ENCODE measurements around the gene PIGU.

Gene PIGU

DNA sequence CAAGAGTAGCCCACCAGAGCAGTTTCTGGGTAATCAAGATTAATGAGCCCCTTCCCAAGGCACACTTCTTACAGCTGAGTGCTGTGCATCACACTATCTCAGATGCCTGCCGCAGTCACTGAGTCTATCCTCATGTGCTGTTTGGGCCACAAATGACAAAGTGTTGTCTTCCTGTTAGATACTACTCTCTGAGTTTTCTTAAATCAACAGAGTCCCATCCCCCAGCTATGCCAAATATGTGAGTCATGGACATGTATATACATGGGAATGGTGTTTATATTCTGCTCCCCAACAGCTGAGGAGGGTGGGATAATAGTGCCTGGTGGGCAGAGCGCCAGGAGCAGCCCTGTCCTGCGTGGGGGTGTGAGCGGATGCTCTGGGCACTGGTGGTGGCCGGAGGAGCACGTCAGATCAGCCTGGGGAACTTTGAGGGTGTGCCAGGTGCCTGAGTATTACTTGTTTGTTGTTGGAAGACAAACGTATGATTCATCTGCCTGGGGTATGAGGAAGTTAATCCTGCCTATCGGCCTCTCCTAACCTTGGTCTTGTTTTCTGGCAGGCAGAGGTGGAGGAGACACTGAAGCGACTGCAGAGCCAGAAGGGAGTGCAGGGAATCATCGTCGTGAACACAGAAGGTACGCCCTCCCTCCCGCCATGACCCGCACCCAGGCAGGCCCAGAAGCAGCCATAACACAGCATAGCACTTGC is 151.0 kb downstream of the PIGU start (continued):
- no peak for TF ChIP-seq ZNF449 (tag by site-specific recombination; IDR thresholded peaks at IDR 0.05)
- no peak for TF ChIP-seq ZNF16 (tag by site-specific recombination; IDR thresholded peaks at IDR 0.05; ENCODE audit: low read depth)
- TF ChIP-seq, protein P1, sequence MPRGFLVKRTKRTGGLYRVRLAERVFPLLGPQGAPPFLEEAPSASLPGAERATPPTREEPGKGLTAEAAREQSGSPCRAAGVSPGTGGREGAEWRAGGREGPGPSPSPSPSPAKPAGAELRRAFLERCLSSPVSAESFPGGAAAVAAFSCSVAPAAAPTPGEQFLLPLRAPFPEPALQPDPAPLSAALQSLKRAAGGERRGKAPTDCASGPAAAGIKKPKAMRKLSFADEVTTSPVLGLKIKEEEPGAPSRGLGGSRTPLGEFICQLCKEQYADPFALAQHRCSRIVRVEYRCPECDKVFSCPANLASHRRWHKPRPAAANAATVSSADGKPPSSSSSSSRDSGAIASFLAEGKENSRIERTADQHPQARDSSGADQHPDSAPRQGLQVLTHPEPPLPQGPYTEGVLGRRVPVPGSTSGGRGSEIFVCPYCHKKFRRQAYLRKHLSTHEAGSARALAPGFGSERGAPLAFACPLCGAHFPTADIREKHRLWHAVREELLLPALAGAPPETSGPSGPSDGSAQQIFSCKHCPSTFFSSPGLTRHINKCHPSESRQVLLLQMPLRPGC (tag by site-specific recombination; IDR thresholded peaks at IDR 0.05), result peak; percentile 69
- TF ChIP-seq ZNF433 (tag by site-specific recombination; IDR thresholded peaks at IDR 0.05; ENCODE audit: low read depth), result no peak
- TF ChIP-seq ZNF514 (tag by site-specific recombination; IDR thresholded peaks at IDR 0.05), result no peak
- TF ChIP-seq ZNF174 (tag by site-specific recombination; IDR thresholded peaks at IDR 0.05), result no peak
- no peak for TF ChIP-seq ZNF830 (tag by site-specific recombination; IDR thresholded peaks at IDR 0.05; ENCODE audit: low read depth)
- no peak for TF ChIP-seq KLF9 (tag by site-specific recombination; IDR thresholded peaks at IDR 0.05; ENCODE audit: low read depth)
- peak; percentile 69 for TF ChIP-seq ZNF366 (tag by site-specific recombination; conservative IDR thresholded peaks at IDR 0.05)
- no peak for TF ChIP-seq ZNF473 (tag by site-specific recombination; IDR thresholded peaks at IDR 0.05)
- no peak for TF ChIP-seq KLF16 (tag by site-specific recombination; IDR thresholded peaks at IDR 0.05)
- no peak for TF ChIP-seq ZNF670 (tag by site-specific recombination; IDR thresholded peaks at IDR 0.05; ENCODE audit: low read depth)
- no peak for TF ChIP-seq ZNF350 (tag by site-specific recombination; IDR thresholded peaks at IDR 0.05)
- TF ChIP-seq SCRT2 (tag by site-specific recombination; IDR thresholded peaks at IDR 0.05), result peak; percentile 45; the same call in 1 of the 2 replicates
- TF ChIP-seq ZNF132 (tag by site-specific recombination; IDR thresholded peaks at IDR 0.05; ENCODE audit: borderline replicate concordance), result no peak
- TF ChIP-seq ZNF146 (tag by site-specific recombination; IDR thresholded peaks at IDR 0.05), result no peak
- TF ChIP-seq ZNF223 (tag by site-specific recombination; IDR thresholded peaks at IDR 0.05), result no peak
- TF ChIP-seq ZNF48 (tag by site-specific recombination; IDR thresholded peaks at IDR 0.05), result no peak
- no peak for TF ChIP-seq ZNF121 (tag by site-specific recombination; IDR thresholded peaks at IDR 0.05)
- TF ChIP-seq ZNF776 (tag by site-specific recombination; IDR thresholded peaks at IDR 0.05; ENCODE audit: borderline replicate concordance), result no peak
- no peak for TF ChIP-seq ZNF624 (tag by site-specific recombination; IDR thresholded peaks at IDR 0.05)
- TF ChIP-seq SALL2 (tag by site-specific recombination; IDR thresholded peaks at IDR 0.05; ENCODE audit: borderline replicate concordance), result no peak
- no peak for TF ChIP-seq ZNF560 (tag by site-specific recombination; IDR thresholded peaks at IDR 0.05; ENCODE audit: borderline replicate concordance)
- TF ChIP-seq, protein P2, sequence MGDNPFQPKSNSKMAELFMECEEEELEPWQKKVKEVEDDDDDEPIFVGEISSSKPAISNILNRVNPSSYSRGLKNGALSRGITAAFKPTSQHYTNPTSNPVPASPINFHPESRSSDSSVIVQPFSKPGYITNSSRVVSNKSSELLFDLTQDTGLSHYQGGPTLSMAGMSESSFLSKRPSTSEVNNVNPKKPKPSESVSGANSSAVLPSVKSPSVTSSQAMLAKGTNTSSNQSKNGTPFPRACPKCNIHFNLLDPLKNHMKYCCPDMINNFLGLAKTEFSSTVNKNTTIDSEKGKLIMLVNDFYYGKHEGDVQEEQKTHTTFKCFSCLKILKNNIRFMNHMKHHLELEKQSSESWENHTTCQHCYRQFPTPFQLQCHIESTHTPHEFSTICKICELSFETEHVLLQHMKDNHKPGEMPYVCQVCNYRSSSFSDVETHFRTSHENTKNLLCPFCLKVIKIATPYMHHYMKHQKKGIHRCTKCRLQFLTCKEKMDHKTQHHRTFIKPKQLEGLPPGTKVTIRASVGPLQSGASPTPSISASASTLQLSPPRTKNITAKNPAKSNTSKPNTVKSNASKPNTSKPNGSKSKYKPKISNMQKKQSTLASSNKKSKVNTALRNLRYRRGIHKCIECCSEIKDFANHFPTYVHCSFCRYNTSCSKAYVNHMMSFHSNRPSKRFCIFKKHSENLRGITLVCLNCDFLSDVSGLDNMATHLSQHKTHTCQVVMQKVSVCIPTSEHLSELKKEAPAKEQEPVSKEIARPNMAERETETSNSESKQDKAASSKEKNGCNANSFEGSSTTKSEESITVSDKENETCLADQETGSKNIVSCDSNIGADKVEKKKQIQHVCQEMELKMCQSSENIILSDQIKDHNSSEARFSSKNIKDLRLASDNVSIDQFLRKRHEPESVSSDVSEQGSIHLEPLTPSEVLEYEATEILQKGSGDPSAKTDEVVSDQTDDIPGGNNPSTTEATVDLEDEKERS (tag by site-specific recombination; IDR thresholded peaks at IDR 0.05), result no peak
- TF ChIP-seq ZNF148 (tag by site-specific recombination; IDR thresholded peaks at IDR 0.05; ENCODE audit: borderline replicate concordance), result no peak
- no peak; the same call in 1 of the 2 replicates for TF ChIP-seq ZNF654 (tag by site-specific recombination; IDR thresholded peaks at IDR 0.05; ENCODE audit: low read depth)
- TF ChIP-seq HIC1 (tag by site-specific recombination; IDR thresholded peaks at IDR 0.05), result no peak
- no peak for TF ChIP-seq ZNF623 (tag by site-specific recombination; IDR thresholded peaks at IDR 0.05)

Measured in HEK293 (cell line).